22Rv1 (cell line): Measurements from ENCODE around the gene NUCKS1.

Experiments used
- CTCF ChIP-seq: fragments of 450-650 bp; IDR thresholded peaks from 2 replicates; pipeline ENCODE4 v1.5.1; 2017; ENCODE audit warnings: mild to moderate bottlenecking
- ZFX ChIP-seq: fragments of 450-650 bp; IDR thresholded peaks from 2 replicates; pipeline ENCODE4 v1.6.1; 2017; ENCODE audit warnings: antibody characterized with exemption, borderline replicate concordance

DNA sequence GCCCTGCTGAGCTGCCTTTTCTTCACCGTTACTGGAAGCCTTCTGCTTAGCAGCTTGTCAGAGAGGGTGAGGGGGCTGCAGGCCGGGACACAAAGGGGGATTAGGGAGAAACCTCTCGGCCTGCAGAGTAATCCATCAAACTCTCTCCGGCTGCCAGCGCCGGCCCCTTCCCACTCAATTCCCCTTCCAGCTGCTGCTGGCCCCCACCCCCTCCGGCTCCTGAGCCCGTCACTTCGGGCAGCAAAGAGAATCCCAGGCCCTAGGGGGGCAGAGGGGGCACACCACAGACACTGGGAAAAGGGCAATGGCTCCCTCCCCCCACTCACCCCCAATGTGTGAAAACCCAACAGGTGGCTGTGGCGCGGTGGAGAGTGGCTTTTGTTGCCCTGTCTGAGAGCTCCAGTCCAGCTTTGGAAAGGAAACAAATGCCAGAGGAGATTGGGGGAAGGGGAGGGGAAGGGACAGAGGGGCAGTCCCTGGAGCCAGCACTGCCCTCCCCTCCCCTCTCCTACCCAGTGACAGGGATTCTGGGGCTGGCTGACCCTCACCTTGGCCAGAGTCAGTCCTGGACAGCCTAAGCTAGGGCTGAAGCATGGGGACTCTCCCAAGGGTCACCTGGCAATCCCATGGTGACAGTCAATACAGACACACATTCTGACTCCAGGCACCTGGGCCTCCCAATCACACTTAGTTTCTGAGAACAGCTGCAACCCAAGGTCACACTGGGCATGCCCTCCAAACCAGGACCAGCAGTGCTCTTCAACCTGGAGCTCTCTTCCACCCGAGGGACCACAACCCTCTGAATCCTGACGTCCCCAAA, 79.2 kb downstream of the NUCKS1 start:
- TF ChIP-seq CTCF: no peak
- TF ChIP-seq ZFX: no peak
